K562 (cell line): ENCODE data around the gene OST4. TPM values are rescaled to one million over a fixed set of nuclear protein-coding genes. Genes with fewer than 3 reads are reported as not detected.
A peak's percentile ranks its signal among the peaks of the same experiment; 100 is the strongest.

Source experiments
- CBX3 ChIP-seq, 2 experiments: IDR thresholded peaks; 1 replicate in 1 of 2; 2 replicates in 1 of 2; pipeline ENCODE4 v1.6.1; 2012; ENCODE audit warnings: inconsistent platforms in 2 of 2, low read length in 2 of 2, borderline replicate concordance in 1 of 2, control low read depth in 1 of 2
- TSC22D4 ChIP-seq: fragments of 450-650 bp; IDR thresholded peaks from 2 replicates; pipeline ENCODE4 v1.6.1; 2016; ENCODE audit warnings: missing genetic modification characterization, missing biosample characterization, control low read depth
- polyA plus RNA-seq, 8 experiments: library from polyadenylated mRNA; depleted of rRNA in 4 of 8; stranded (reverse) in 5 of 8; unstranded in 3 of 8; fragments of >200 nt; fragmentation: Nextera tagmentation in 2 of 8; fragmentation: Illumina TruSeq in 1 of 8; extraction: Ambion mirVana in 2 of 8; extraction: Trizol in 1 of 8; gene quantifications; 2 replicates each; pipeline versions ENCODE4 v1.2.1 to v1.2.3, GENCODE V29; 2011 to 2014; ENCODE audit warnings: inconsistent platforms in 1 of 8, missing spikeins in 1 of 8
- total RNA-seq, 7 experiments: library from RNA; depleted of rRNA in 6 of 7; stranded (reverse); fragments of >200 nt in 6 of 7; fragmentation: Illumina TruSeq in 2 of 7; extraction: Trizol in 2 of 7; gene quantifications; 2 replicates each; pipeline versions ENCODE4 v1.2.1 to v1.2.3, GENCODE V29; 2011 to 2021; ENCODE audit warnings: low replicate concordance in 1 of 7
- TF ChIP-seq, protein P1 (sequence below), 2 experiments: fragments of 450-650 bp; formaldehyde crosslinking in 1 of 2; IDR thresholded peaks; 2 replicates each; pipeline versions ENCODE4 v1.4.0 to v1.6.1; 2014 to 2020; ENCODE audit warnings: mild to moderate bottlenecking in 2 of 2, borderline replicate concordance in 1 of 2, low read depth in 1 of 2
- TF ChIP-seq, protein P2 (sequence below), 2 experiments: fragments of 450-650 bp; IDR thresholded peaks; 2 replicates each; pipeline ENCODE4 v1.6.1; 2016; ENCODE audit warnings: mild to moderate bottlenecking in 2 of 2, borderline replicate concordance in 1 of 2, low read depth in 1 of 2, moderate library complexity in 1 of 2
- TF ChIP-seq, protein P3 (sequence below): IDR thresholded peaks from 3 replicates; pipeline ENCODE4 v1.6.1; 2011; ENCODE audit warnings: borderline replicate concordance, mild to moderate bottlenecking; ENCODE audit not compliant: insufficient read length, insufficient read depth

Gene OST4
- total and polyA plus RNA-seq, 9 of the 15 experiments (the other 6 are each of a cell fraction or from before 2014, with no cell fraction given), result 186 to 1,155 (median 355) TPM

DNA sequence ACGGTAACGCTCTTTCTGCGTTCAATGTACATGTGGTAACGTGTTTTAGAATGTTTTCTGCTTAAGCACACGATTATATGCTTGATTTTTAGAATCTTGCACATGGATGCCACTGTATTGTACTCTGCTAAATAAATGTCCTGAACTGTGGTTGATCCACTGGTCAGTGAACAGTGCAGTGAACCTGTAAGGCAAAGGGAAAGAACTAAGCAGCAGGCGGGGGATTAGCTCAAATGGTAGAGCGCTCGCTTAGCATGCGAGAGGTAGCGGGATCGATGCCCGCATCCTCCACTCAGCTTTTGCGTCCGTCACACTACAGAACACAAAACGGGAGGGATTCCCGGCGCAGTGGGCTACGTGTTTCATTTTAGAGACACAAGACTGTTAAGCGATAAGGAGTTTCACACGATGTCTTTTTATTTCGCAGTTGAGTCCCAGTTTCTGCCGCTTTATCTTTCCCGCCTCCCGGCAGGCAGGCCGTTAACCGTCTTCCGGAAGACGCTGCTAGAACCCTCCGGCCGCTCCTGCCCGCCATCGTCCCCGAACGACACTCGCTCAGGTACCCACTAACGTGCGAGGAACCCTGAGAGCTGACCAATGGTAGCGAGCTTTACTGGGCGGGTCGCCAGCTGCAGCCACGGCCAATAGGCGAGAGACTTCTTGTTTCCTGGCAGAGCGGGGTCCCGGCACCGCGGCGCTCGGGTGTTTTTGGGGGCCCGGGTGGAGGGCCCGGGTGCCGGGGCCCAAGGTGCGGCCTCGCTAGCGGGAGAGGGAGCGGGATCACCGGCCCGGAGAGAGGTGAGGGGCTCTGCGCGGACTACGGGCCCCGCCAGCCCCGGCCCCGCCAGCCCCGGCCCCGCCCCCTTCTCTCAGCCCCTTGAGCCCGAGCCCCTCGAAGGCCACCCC lies 20.2 kb downstream of the OST4 start, which contains the start of gene AGBL5 (continued):
- TF ChIP-seq, protein P1, sequence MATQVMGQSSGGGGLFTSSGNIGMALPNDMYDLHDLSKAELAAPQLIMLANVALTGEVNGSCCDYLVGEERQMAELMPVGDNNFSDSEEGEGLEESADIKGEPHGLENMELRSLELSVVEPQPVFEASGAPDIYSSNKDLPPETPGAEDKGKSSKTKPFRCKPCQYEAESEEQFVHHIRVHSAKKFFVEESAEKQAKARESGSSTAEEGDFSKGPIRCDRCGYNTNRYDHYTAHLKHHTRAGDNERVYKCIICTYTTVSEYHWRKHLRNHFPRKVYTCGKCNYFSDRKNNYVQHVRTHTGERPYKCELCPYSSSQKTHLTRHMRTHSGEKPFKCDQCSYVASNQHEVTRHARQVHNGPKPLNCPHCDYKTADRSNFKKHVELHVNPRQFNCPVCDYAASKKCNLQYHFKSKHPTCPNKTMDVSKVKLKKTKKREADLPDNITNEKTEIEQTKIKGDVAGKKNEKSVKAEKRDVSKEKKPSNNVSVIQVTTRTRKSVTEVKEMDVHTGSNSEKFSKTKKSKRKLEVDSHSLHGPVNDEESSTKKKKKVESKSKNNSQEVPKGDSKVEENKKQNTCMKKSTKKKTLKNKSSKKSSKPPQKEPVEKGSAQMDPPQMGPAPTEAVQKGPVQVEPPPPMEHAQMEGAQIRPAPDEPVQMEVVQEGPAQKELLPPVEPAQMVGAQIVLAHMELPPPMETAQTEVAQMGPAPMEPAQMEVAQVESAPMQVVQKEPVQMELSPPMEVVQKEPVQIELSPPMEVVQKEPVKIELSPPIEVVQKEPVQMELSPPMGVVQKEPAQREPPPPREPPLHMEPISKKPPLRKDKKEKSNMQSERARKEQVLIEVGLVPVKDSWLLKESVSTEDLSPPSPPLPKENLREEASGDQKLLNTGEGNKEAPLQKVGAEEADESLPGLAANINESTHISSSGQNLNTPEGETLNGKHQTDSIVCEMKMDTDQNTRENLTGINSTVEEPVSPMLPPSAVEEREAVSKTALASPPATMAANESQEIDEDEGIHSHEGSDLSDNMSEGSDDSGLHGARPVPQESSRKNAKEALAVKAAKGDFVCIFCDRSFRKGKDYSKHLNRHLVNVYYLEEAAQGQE (IDR thresholded peaks at IDR 0.05; ENCODE audit: borderline replicate concordance), result peak; percentile 28; the same call in 1 of the 2 replicates
- TF ChIP-seq, protein P1 (CRISPR knock-in tag; IDR thresholded peaks at IDR 0.05; ENCODE audit: low read depth), result peak; percentile 70; the same call in 1 of the 2 replicates
- TF ChIP-seq, protein P2, sequence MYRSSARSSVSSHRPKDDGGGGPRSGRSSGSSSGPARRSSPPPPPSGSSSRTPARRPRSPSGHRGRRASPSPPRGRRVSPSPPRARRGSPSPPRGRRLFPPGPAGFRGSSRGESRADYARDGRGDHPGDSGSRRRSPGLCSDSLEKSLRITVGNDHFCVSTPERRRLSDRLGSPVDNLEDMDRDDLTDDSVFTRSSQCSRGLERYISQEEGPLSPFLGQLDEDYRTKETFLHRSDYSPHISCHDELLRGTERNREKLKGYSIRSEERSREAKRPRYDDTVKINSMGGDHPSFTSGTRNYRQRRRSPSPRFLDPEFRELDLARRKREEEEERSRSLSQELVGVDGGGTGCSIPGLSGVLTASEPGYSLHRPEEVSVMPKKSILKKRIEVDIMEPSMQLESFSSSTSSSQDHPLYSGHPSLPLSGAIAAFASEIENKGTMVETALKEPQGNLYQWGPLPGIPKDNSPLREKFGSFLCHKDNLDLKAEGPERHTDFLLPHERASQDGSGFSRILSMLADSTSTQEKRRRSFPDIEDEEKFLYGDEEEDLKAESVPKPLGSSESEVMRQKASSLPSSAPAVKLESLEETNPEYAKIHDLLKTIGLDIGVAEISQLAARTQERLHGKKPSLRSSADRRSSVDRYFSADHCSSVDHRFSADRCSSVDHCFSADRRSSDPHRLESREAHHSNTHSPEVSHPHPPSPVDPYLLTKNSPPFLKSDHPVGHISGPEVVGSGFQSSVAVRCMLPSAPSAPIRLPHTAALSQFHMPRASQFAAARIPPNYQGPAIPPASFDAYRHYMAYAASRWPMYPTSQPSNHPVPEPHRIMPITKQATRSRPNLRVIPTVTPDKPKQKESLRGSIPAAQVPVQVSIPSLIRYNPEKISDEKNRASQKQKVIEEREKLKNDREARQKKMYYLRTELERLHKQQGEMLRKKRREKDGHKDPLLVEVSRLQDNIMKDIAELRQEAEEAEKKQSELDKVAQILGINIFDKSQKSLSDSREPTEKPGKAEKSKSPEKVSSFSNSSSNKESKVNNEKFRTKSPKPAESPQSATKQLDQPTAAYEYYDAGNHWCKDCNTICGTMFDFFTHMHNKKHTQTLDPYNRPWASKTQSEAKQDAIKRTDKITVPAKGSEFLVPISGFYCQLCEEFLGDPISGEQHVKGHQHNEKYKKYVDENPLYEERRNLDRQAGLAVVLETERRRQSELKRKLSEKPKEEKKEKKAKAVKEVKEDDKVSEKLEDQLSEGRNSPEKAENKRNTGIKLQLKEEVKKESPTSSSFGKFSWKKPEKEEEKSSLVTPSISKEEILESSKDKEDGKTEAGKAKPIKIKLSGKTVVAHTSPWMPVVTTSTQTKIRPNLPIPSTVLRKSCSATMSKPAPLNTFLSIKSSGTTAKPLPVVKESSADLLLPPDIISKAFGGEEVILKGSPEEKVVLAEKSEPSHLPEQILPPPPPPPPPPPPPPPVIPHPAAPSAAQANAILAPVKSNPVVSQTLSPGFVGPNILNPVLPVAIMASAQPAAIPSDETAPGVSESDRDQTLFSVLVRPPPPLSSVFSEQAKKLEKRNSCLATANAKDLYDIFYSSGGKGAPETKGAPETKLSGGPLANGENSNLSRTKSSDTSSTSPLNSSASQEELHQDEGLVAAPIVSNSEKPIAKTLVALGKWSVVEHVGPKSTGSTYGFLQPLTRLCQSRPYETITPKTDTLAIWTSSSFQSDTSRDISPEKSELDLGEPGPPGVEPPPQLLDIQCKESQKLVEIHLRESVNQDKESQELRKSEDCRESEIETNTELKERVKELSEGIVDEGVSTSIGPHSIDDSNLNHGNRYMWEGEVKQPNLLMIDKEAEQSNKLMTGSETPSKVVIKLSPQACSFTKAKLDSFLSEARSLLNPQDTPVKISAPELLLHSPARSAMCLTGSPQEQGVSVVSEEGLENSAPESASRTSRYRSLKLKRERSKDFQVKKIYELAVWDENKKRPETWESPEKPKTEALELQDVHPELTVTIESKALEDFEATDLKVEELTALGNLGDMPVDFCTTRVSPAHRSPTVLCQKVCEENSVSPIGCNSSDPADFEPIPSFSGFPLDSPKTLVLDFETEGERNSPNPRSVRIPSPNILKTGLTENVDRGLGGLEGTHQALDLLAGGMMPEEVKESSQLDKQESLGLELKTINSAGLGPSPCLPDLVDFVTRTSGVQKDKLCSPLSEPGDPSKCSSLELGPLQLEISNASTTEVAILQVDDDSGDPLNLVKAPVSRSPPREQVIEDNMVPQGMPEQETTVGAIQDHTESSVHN (IDR thresholded peaks at IDR 0.05; ENCODE audit: borderline replicate concordance in 1 of 2, low read depth in 1 of 2), result no peak
- peak in 1 of 2 experiments; percentile 71; a peak in 1 of 3 replicates for TF ChIP-seq CBX3 (IDR thresholded peaks at IDR 0.05; ENCODE audit: borderline replicate concordance in 1 of 2, low read length in 2 of 2)
- no peak for TF ChIP-seq TSC22D4
- TF ChIP-seq, protein P3, sequence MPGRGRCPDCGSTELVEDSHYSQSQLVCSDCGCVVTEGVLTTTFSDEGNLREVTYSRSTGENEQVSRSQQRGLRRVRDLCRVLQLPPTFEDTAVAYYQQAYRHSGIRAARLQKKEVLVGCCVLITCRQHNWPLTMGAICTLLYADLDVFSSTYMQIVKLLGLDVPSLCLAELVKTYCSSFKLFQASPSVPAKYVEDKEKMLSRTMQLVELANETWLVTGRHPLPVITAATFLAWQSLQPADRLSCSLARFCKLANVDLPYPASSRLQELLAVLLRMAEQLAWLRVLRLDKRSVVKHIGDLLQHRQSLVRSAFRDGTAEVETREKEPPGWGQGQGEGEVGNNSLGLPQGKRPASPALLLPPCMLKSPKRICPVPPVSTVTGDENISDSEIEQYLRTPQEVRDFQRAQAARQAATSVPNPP, result no peak
